ENCODE data around the gene AKNA.

DNA sequence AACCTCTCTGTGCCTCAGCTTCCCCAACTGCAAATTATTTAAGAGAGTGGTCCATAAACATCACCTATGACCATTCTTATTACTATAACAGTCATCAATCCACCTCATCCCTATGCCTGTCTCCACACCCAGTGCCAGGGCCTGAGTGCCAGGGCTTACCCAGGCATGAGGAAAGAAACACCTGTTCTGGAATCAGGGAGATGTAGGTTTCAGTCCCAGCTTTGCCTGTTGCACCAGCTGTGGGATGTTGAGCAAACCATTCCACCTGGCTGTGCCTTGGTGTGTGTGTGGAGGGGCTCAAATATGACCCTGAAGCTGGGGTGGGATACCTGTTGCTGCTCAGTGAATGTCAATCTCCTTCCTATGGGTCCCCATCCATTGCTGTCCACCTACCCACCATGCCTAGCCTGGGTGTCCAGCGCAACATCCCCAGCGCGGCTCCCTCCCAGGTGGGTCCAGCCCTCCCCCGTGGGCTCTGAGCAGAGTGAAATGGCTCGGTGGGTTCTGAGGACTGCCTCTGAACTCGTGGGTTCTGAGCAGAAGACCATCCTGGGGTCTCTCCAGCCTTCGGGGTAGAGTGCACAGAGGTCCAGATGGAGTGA, 16.3 kb downstream of the AKNA start:
- no peak for TF ChIP-seq CTCF (IDR thresholded peaks at IDR 0.05)
- no peak for TF ChIP-seq POLR2A (IDR thresholded peaks at IDR 0.05)
